HepG2 (cell line): Measurements from ENCODE around the gene CDH22. TPM values are rescaled to one million over a fixed set of nuclear protein-coding genes. Genes with fewer than 3 reads are reported as not detected.
A peak's percentile ranks its signal among the peaks of the same experiment; 100 is the strongest.

Source experiments
- ARNTL ChIP-seq: sonication (generic); formaldehyde crosslinking; IDR thresholded peaks from 2 replicates; pipeline ENCODE4 v1.4.0; 2020; ENCODE audit warnings: mild to moderate bottlenecking, missing genetic modification reagents
- ATF4 ChIP-seq, 2 experiments: fragments of 450-650 bp in 1 of 2; sonication (generic) in 1 of 2; formaldehyde crosslinking; IDR thresholded peaks; 2 replicates each; pipeline versions ENCODE4 v1.5.0 to v1.8.0; 2020 to 2022; ENCODE audit warnings: mild to moderate bottlenecking in 1 of 2, missing genetic modification reagents in 1 of 2
- CBX1 ChIP-seq: IDR thresholded peaks from one replicate; pipeline ENCODE4 v1.6.1; 2016; ENCODE audit warnings: antibody characterized with exemption, low read depth
- CCAR2 ChIP-seq: fragments of 200-400 bp; formaldehyde crosslinking; optimal IDR thresholded peaks from 2 replicates; pipeline ENCODE3; 2018; ENCODE audit warnings: low read depth, mild to moderate bottlenecking, low read length, moderate library complexity
- FOXO1 ChIP-seq: sonication (generic); formaldehyde crosslinking; IDR thresholded peaks from 2 replicates; pipeline ENCODE4 v1.4.0; 2020; ENCODE audit warnings: missing genetic modification reagents
- GATAD2A ChIP-seq: IDR thresholded peaks from 2 replicates; pipeline ENCODE4 v1.6.1; 2016
- HES4 ChIP-seq: sonication (generic); formaldehyde crosslinking; IDR thresholded peaks from 2 replicates; pipeline ENCODE4 v1.9.0; 2021; ENCODE audit warnings: mild to moderate bottlenecking, missing genetic modification reagents, borderline replicate concordance
- HNF1B ChIP-seq: sonication (generic); formaldehyde crosslinking; IDR thresholded peaks from 2 replicates; pipeline ENCODE4 v1.5.1; 2020; ENCODE audit warnings: mild to moderate bottlenecking, moderate library complexity, missing genetic modification reagents
- KLF16 ChIP-seq, 2 experiments: sonication (generic) in 1 of 2; formaldehyde crosslinking in 1 of 2; IDR thresholded peaks; 2 replicates each; pipeline versions ENCODE4 v1.6.1 to v1.8.0; 2016 to 2023; ENCODE audit warnings: missing genetic modification reagents in 2 of 2, missing compliant biosample characterization in 1 of 2
- MAX ChIP-seq: IDR thresholded peaks from 2 replicates; pipeline ENCODE4 v1.6.1; 2012; ENCODE audit warnings: inconsistent platforms
- MLX ChIP-seq: IDR thresholded peaks from 2 replicates; pipeline ENCODE4 v1.6.1; 2016
- NCOA2 ChIP-seq: sonication (generic); formaldehyde crosslinking; IDR thresholded peaks from 2 replicates; pipeline ENCODE4 v1.8.0; 2022; ENCODE audit warnings: inconsistent platforms
- NCOA5 ChIP-seq: sonication (generic); formaldehyde crosslinking; IDR thresholded peaks from 2 replicates; pipeline ENCODE4 v1.4.0; 2020; ENCODE audit warnings: missing genetic modification reagents
- NFIC ChIP-seq: IDR thresholded peaks from 2 replicates; pipeline ENCODE4 v1.6.1; 2012; ENCODE audit warnings: mild to moderate bottlenecking, low read length, inconsistent platforms
- RCOR2 ChIP-seq: IDR thresholded peaks from 2 replicates; pipeline ENCODE4 v1.6.1; 2016; ENCODE audit warnings: missing biosample characterization, missing genetic modification reagents
- RFXAP ChIP-seq: sonication (generic); formaldehyde crosslinking; IDR thresholded peaks from 2 replicates; pipeline ENCODE4 v1.4.0; 2020; ENCODE audit warnings: missing genetic modification reagents, borderline replicate concordance
- SSRP1 ChIP-seq: IDR thresholded peaks from 2 replicates; pipeline ENCODE4 v1.6.1; 2016; ENCODE audit warnings: control low read depth
- TBX2 ChIP-seq: sonication (generic); formaldehyde crosslinking; IDR thresholded peaks from 2 replicates; pipeline ENCODE4 v1.5.0; 2020; ENCODE audit warnings: missing genetic modification reagents, mild to moderate bottlenecking, borderline replicate concordance
- TGIF2 ChIP-seq: IDR thresholded peaks from 2 replicates; pipeline ENCODE4 v1.6.1; 2016; ENCODE audit warnings: control low read depth, missing compliant biosample characterization
- XRCC5 ChIP-seq: fragments of 200-400 bp; formaldehyde crosslinking; optimal IDR thresholded peaks from 2 replicates; pipeline ENCODE3; 2017; ENCODE audit warnings: mild to moderate bottlenecking, low read length
- ZFP1 ChIP-seq: IDR thresholded peaks from 2 replicates; pipeline ENCODE4 v1.6.1; 2016
- ZFP82 ChIP-seq: sonication (generic); formaldehyde crosslinking; IDR thresholded peaks from 2 replicates; pipeline ENCODE4 v1.5.1; 2020; ENCODE audit warnings: mild to moderate bottlenecking, missing genetic modification reagents, borderline replicate concordance
- ZNF12 ChIP-seq: sonication (generic); formaldehyde crosslinking; IDR thresholded peaks from 2 replicates; pipeline ENCODE4 v1.5.0; 2020; ENCODE audit warnings: missing genetic modification reagents
- ZNF547 ChIP-seq: sonication (generic); formaldehyde crosslinking; IDR thresholded peaks from 2 replicates; pipeline ENCODE4 v1.5.1; 2020; ENCODE audit warnings: mild to moderate bottlenecking, missing genetic modification reagents
- ZNF720 ChIP-seq: sonication (generic); formaldehyde crosslinking; IDR thresholded peaks from 2 replicates; pipeline ENCODE4 v1.4.0; 2020; ENCODE audit warnings: missing genetic modification reagents
- polyA plus RNA-seq, 8 experiments: library from polyadenylated mRNA; depleted of rRNA in 3 of 8; stranded (reverse) in 7 of 8; unstranded in 1 of 8; fragments of >200 nt; fragmentation: Illumina TruSeq in 4 of 8; extraction: Trizol in 4 of 8; gene quantifications; 2 replicates each; pipeline versions ENCODE4 v1.2.1 to v1.2.3, GENCODE V29; 2011 to 2016; ENCODE audit warnings: low read depth in 4 of 8, missing spikeins in 1 of 8, mixed read lengths in 1 of 8; ENCODE audit not compliant: insufficient read depth in 1 of 8
- total RNA-seq, 5 experiments: library from RNA; depleted of rRNA; stranded (reverse); fragments of >200 nt; fragmentation: Illumina TruSeq; extraction: Trizol; gene quantifications; 2 replicates each; pipeline ENCODE4 v1.2.3, GENCODE V29; 2016; ENCODE audit warnings: low read depth in 1 of 5
- TF ChIP-seq, protein P1 (sequence below): sonication (generic); formaldehyde crosslinking; IDR thresholded peaks from 2 replicates; pipeline ENCODE4 v1.8.0; 2022; ENCODE audit warnings: missing genetic modification reagents, mild to moderate bottlenecking, moderate library complexity, borderline replicate concordance
- TF ChIP-seq, protein P2 (sequence below): sonication (generic); formaldehyde crosslinking; IDR thresholded peaks from 2 replicates; pipeline ENCODE4 v1.4.0; 2020; ENCODE audit warnings: mild to moderate bottlenecking, missing genetic modification reagents

The CDH22 gene
- total and polyA plus RNA-seq, 2 of the 13 experiments (the other 11 are each of a cell fraction or from before 2014, with no cell fraction given) = not detected

GRCh38 chr20:46126440-46127056 is 181.8 kb downstream of the CDH22 start (continued):
- no peak for TF ChIP-seq RFXAP (CRISPR knock-in tag)
- no peak for TF ChIP-seq NFIC
- peak; percentile 84 for TF ChIP-seq ARNTL
- TF ChIP-seq ZNF720 (CRISPR knock-in tag) = no peak
- TF ChIP-seq HES4 (CRISPR knock-in tag) = no peak
- peak; percentile 38; the same call in 1 of the 2 replicates for TF ChIP-seq HNF1B
- no peak for TF ChIP-seq NCOA5 (CRISPR knock-in tag)
- peak; percentile 56 for TF ChIP-seq ZNF12
- TF ChIP-seq TBX2 (CRISPR knock-in tag) = peak; percentile 36; the same call in 1 of the 2 replicates
- no peak for TF ChIP-seq NCOA2 (CRISPR knock-in tag)
- no peak for TF ChIP-seq CBX1
- no peak for TF ChIP-seq XRCC5
- TF ChIP-seq CCAR2 = no peak
- TF ChIP-seq GATAD2A = peak; percentile 68
- TF ChIP-seq TGIF2 (CRISPR knock-in tag) = no peak
- TF ChIP-seq RCOR2 (CRISPR knock-in tag) = peak; percentile 78; the same call in 1 of the 2 replicates
- no peak for TF ChIP-seq KLF16 (CRISPR knock-in tag; IDR thresholded peaks at IDR 0.05)
- peak in 1 of 2 experiments; percentile 27; a peak in 1 of 4 replicates for TF ChIP-seq ATF4 (CRISPR knock-in tag; IDR thresholded peaks at IDR 0.05)
- TF ChIP-seq, protein P1, sequence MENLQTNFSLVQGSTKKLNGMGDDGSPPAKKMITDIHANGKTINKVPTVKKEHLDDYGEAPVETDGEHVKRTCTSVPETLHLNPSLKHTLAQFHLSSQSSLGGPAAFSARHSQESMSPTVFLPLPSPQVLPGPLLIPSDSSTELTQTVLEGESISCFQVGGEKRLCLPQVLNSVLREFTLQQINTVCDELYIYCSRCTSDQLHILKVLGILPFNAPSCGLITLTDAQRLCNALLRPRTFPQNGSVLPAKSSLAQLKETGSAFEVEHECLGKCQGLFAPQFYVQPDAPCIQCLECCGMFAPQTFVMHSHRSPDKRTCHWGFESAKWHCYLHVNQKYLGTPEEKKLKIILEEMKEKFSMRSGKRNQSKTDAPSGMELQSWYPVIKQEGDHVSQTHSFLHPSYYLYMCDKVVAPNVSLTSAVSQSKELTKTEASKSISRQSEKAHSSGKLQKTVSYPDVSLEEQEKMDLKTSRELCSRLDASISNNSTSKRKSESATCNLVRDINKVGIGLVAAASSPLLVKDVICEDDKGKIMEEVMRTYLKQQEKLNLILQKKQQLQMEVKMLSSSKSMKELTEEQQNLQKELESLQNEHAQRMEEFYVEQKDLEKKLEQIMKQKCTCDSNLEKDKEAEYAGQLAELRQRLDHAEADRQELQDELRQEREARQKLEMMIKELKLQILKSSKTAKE (CRISPR knock-in tag) = peak; percentile 53; the same call in 1 of the 2 replicates
- TF ChIP-seq ZFP1 (CRISPR knock-in tag) = no peak
- TF ChIP-seq MAX = peak; percentile 57; the same call in 1 of the 2 replicates
- TF ChIP-seq, protein P2, sequence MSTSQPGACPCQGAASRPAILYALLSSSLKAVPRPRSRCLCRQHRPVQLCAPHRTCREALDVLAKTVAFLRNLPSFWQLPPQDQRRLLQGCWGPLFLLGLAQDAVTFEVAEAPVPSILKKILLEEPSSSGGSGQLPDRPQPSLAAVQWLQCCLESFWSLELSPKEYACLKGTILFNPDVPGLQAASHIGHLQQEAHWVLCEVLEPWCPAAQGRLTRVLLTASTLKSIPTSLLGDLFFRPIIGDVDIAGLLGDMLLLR (CRISPR knock-in tag) = no peak
- TF ChIP-seq MLX (CRISPR knock-in tag) = peak; percentile 85
- TF ChIP-seq FOXO1 (CRISPR knock-in tag) = peak; percentile 55; the same call in 1 of the 2 replicates
- TF ChIP-seq ZNF547 (CRISPR knock-in tag) = no peak
- no peak for TF ChIP-seq SSRP1 (CRISPR knock-in tag)
- no peak for TF ChIP-seq ZFP82 (CRISPR knock-in tag)
